Dedifferentiated amniotic fluid mesenchymal stem cell (primary cell): ENCODE data around the gene OSBP2.
A peak's percentile ranks its signal among the peaks of the same experiment; 100 is the strongest.
"Not testable (repeated sequence)": the region's sequence is repeated elsewhere in the genome, so short reads cannot be mapped to it uniquely, and the experiment has no call there.

Experiments
- DNase-seq: peaks from one replicate; pipeline ENCODE4 v3.0.0-alpha.2; 2016; ENCODE audit errors: extremely low spot score

Gene OSBP2

DNA sequence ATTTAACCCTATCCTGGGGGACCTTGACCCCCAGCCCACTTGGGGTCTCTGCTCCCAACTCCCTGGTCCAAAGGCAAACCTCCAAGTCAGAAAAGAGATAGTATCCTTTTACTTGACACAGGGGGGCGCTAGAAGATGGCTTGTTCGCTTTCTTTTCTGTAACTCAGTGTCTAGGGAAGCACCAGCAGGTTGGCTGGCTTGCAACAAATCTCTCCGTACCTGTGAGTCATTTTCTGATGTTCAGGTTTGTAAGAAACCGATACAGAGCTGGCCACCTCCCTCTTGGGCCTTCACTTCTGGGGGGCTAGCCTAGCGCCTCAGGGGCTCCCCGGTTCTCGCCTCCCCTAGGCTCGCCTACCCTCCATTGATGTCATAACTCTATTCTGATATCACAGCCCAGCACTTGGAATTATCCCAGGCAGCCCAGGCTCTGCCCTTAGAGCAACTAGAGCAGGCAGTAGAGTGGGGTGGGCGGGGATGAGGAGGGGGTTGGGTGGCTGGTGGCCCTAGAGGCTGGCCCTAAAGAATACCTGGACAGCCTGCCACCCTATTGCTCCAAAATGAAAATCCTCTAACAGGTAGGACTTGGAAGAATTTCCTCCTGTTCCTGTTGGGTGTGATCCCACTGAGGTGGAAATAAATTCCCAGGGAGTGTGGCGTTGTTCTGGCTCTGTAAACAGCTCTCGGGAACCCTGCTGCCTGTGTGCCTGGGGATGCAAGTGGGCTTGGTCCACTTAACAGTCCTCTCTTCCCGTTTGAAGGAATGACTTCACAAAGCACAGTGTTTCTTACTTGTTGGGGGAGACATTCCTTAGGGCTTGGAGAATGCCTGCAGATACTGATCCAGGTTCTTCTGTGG lies 69.4 kb downstream of the OSBP2 start:
- DNase-seq = peak; percentile 63

DNA sequence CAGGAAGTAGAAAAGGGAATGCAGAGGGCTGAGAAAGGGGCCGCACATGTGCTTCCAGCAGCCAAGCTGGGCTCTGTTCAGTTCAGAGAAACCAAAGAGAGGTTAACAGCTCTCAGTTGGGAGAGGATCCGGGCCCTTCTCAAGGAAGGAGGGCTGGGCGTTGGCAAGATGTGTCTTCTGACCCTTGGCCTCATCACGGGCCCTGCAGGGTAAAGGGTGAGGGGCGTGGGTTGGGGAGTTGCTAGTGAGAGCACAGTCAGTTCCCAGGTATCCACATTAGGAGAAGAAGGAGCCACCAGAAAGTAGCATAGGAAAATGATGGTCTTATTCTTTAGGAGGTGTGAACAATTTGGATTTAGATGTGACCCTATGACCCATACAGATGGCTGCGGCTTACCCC lies 73.0 kb downstream of the OSBP2 start:
- no peak for DNase-seq

DNA sequence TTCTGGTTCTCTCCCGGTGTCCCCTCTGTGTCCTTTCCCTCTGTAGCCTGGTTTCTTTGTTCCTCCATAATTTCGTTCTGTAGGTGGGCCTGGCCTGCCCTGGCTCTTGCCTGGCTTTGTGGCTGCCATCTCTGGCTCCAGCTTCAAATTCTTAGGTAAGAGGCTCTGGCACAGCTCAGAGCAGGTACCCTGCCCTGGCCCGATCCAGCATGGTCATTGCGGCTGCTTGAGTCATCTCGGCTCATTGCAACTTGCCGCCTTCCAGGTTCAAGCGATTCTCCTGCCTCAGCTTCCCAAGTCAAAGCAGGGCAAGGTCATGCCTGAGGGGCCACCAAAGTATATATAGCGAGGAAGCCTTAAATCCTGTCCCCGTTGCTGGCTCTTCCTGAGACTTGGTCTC lies 76.0 kb downstream of the OSBP2 start:
- no peak for DNase-seq

DNA sequence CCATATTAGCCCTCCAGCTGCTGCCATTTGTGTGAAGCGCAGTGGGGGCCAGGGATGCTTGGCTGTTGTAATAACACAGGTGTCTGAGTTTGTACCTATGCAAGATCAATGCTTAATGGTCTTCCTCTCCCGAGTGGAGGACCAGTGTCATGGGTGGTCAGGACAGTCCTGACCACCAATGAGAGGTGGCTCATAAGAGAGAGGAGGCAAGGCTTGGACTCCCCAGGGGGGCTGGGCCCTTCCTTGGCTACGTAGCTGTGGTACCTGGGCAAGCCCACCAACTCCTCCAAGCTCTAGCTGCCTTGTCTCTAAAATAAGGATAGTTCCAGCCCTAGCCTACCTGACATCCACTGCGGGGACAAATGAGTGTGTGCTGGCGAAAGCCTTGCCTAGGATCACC lies 79.2 kb downstream of the OSBP2 start:
- no peak for DNase-seq

DNA sequence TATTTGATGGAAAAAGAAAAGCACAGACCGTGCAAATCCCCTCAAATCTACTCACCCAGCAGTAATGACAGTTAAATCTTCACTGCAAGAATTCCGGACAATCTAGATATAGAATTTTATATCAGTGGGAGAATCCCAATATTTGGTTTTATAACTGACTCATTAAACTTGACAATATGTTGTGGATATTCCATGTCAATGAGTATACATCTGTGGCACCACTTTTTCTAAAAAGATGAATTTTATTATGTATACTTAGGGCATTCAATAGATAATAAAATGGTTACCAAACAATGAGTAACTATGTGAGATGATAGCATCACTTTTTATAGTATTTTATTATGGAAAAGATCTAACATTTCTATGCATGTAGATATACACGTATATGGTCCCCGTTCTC lies 79.9 kb downstream of the OSBP2 start:
- no peak for DNase-seq

DNA sequence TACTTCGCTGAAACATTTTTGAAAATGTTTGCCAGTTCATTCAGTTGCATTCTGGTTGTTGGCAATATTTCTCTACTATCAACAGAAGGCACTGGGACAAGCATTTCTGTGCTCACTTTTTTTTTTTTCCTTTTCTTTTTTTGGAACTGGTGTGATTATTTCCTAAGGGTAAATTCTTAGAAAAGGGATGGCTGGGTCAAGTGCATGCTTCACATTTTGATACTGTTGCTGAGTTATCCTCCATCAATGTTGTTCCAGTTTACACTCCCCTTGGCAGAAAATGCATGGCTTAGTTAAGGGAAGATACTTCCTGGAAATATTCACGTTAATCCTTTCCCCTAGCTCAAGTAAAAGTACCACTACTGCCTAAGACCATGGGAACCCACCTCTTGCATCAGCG lies 81.8 kb downstream of the OSBP2 start:
- DNase-seq = no peak

DNA sequence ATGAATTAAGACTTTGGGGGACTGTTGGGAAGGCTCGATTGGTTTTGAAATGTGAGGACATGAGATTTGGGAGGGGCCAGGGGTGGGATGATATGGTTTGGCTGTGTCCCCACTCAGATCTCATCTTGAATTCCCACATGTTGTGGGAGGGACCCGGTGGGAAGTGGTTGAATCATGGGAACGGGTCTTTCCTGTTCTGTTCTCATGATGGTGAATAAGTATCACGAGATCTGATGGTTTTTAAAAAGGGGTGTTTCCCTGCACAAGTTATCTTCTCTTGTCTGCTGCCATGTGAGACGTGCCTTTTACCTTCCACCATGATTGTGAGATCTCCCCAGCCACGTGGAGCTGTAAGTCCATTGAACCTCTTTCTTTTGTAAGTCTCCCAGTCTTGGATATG lies 82.5 kb downstream of the OSBP2 start:
- DNase-seq = not testable (repeated sequence)

DNA sequence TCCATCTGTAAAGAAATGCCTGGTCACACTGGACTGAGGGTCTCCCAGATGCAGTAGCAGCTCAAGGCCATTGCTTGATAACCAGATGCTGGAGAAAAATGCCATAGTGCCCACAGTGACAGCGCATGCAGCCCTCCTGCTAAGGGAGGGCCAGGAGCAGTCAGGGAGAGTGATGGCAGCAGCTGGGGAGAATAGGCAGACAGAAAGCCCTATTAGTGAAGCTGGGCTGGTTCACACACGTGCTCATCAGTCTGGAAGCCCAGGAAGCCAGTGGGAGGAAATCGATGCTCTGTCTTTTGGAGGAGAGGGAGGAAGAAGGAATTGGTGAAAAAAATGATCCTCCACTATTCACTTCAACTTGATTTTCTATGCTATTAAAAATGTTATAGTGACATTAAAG lies 82.9 kb downstream of the OSBP2 start:
- DNase-seq = no peak

DNA sequence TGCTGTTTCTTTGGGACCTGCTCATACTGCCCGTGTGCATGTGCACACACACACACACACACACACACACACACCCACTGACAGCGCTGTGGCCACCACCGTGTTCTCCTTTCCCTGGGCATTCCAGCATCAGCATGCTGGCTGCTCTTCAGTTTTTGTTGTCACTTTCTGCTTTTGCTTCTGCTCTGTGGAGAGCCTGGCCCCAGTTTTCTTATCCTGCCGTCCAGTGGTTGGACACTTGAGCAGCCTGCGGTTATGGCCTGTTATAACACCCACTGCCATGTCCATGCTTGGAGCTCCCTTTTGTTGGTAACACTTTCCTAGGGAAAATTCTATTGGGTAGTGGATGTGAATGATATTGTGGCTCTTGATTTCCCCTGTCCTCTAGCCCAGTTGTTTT lies 83.6 kb downstream of the OSBP2 start:
- DNase-seq = no peak

DNA sequence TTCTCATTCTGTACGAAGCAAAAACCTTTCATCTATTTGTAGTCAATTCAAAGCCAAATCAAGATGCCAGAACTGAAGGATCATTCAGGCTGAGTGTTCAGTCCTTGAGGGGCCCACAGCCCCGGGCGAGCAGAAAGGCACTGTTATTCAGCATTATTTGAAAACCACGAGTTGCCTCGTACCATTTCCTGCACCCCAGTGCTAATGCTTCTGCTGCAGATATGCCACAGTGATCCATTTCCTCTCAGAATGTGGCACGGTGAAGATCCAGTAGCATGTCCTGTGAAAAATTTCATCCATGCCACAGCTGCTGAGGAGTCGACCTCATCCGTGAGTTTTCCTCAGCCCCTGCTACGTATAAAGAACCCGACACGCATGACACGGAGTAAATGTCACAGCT lies 85.4 kb downstream of the OSBP2 start:
- no peak for DNase-seq

DNA sequence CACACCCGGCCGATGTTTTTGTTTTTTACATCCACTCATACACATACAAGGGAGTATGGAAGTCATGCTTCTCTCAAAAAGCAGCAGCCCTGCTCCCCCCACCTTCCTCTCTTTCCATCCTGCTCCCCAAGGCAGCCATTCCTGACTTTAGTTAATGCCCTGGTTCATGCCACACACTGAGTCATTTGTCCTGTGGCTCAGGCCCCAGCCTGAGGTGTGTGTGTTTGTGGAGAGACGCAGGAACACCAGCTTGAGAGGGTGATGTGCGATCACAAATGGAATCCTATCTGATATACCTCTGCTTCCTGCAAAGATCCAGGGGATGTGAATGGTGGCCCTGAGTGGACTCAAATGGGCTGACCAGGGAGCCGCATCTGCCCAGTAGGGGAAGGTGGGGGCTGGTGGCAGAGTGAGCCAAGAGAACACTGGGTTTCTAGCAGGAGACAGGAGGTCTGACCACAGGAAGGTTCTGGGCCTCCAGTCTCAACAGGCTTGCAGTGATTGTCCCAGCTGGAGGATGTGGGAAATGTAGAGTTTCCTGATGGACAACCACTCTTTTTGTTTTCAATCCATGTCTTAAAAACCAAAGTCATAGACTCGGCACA lies 86.7 kb downstream of the OSBP2 start:
- DNase-seq = no peak

DNA sequence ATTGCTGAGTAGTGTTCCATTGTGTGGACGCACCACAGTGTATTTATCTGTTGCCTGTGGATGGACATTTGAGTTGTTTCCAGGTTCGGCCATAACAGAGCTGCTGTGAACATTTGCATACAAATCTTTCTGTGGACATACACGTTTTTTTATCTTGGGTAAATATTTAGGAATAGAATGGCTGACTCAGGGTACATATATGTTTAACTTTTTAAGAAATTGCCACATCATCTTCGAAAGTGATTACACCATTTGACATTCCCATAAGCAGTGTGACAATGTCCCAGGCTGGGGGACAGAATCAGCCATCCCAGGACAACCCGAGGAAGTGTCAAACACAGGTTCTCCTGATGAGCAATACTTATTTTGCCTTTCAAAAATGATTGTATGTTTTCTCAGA lies 87.9 kb downstream of the OSBP2 start:
- no peak for DNase-seq

DNA sequence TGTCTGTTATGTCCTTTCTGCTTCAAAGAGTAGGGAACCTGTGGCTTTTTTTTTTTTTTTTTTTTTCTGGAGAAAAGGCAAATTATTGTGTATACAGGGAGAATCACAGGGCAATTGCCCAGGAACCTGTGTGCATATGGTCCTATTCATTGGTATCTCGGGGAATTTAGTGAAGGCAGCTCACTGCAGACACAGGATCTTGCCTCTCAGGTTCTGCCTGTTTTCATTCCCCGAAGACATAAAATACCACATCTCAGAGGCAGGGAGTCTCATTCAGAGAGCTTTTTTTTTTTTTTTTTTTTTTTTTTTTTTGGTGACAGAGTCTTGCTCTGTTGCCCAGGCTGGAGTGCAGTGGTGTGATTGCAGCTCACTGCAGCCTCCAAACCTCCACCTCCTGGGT lies 88.3 kb downstream of the OSBP2 start:
- DNase-seq = no peak

DNA sequence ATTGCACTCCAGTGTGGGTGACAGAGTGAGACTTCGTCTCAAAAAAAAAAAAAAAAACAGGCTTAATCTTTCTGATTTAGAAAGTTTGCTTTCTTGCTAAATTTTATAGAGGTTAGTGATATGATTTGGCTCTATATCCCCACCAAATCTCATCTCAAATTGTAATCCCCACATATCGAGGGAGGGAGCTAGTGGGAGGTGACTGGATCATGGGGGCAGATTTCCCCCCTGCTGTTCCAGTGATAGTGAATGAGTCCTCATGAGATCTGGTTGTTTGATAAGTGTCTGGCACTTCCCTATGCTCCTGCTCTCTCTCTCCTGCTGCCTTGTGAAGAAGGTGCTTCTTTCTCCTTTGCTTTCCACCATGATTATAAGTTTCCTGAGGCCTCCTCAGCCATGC lies 90.9 kb downstream of the OSBP2 start:
- DNase-seq = no peak

DNA sequence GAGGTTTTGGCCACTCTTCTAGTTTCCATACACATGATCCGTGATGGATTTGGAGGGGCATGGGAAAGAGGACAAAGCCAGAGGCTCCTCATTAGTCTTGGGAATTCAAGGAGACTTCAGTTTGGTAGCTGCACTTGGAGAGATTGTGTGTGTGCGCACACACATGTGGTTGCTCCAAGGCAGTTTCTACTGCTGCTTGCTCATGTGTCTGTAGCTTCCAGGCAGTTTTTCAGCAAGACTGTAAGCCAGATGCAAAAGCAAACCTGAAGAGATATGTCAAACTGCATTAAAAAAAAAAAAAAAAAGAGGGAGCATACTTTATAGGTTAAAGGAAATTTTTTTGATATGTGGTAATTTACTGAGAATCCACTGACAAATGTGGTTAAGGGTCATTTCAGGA lies 95.7 kb downstream of the OSBP2 start:
- no peak for DNase-seq

DNA sequence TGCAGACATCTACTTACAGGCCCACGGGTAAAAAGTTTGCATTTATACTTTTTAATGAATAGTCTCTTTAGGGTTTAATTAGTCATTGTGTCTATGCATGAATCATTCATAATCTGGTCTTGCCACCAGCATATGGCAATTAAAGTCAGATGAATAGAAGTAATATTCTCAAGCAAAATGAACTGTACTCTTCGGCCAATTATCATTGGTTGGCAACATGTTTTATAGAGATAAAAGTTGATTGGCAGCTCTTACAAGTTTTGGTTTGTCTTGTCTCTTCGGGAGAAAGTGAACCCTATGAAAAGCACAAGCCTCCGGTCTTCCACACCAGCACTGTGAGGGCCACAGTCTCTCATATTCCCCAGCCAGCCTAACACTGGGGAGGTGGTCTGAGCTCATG lies 97.8 kb downstream of the OSBP2 start:
- no peak for DNase-seq

DNA sequence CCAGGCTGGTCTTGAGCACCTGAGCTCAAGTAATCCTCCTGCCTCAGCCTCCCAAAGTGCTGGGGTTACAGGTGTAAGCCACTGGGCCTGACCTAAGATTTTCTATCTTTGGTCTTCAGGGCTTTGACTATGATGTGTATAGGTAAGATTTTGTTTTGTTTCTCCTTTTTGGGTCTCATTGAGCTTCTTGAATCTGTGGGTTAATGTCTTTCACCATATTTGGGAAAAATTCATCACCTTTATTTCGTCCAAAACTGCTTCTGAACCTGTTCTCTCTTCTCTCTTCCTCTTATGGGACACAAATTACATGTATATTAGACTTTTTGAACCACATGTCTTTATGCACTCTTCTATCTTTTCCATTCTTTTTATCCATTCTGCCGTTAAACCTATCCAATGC lies 100.4 kb downstream of the OSBP2 start:
- no peak for DNase-seq

DNA sequence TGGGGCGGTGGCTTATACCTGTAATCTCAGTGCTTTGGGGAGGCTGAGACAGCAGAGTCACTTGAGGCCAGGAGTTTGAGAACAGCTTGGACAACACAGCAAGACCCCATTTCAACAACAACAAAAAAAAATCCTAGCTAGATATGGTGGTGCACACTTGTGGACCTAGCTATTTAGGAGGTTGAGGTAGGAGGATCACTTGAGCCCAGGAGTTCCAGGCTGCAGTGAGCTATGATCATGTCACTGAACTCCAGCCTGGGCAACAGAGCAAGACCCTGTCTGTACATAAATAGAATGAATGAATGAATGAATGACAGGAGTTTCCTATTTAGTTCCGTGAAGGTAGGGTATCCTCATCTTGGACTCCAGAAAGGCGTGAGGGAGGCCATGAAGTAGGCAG lies 107.0 kb downstream of the OSBP2 start:
- no peak for DNase-seq

DNA sequence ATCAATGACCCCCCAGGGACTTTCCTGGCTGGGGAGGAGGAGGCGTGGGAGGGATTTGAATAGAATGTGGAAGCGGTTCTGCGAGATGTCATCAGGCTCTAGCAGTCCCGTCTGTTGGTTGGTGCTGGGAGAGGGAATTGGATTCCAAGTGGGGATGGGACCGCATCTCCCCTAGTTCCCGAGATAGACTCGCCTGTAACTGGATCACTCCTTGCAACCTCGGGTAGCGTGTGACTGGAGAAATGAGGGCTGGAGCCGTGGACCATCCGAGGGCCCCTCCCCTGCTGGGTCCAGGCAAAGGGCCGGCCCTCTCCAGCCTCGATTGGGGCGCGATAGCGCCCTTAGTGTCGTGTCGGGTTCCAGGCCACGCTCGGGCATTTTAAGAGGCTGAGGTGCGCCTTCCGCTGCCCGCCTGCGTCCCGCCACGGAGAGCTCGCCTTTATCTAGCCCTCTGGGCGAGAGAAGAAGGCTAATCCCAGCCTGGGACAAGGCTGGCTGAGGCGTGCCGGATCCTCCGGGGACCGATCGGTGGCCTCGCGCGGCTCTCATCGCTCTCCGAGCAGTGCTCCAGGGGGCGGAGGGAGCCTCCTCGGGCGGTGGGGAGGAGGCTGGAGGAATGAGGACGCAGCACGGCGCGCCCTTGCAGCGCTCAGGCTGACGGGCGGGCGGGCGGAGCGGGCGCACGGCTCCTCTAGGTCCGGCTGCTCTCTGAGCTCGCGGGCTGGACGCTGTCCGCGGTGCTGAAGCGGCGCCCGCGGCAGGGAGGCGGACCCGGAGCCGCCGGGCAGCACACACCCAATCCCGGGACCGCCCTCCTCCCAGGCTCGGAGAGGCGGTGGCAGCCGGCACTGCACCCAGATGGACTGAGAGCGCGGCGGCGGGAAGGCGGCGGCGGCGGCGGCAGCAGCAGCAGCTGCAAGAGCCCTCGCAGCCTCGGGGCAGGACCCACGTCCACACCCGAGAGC lies 107.8 kb downstream of the OSBP2 start:
- peak; percentile 86 for DNase-seq

DNA sequence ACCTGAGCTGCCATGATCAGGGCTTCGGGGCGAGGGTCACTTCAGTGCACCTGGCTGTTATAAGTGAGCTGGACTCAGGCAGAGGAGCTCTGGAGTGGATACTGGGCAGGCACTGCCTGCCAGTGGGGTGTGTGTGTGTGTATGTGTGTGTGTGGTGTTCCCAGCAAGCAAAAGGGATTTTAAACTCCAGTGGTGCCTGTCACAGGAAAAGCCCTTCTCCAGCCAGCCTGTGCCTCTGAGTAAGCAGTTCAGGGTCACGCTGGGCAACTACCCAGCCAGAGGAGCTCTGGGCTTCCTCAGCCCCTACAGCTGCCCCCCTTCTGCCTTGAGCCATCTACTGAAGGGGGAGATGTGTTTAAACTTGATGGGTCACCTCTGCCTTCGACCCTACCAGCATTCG lies 109.0 kb downstream of the OSBP2 start:
- DNase-seq = no peak

DNA sequence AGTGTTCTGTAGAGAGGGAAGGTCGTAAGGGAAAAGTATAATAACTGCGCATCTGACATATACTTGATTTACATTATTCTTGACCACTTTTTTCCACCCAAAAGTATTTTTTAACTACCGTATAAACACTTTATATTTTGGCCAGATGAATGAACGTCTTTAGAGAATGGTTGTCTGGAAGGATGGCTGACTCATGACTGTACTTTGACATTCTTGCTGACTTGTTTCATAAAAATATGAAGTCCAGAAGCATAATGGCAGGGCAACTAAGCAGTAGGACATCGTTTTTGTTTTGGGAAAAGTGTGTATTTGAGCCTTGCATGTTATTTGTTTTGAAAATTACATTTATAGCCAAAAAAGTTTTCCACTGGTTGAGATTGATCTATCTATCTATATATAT lies 110.0 kb downstream of the OSBP2 start:
- no peak for DNase-seq

DNA sequence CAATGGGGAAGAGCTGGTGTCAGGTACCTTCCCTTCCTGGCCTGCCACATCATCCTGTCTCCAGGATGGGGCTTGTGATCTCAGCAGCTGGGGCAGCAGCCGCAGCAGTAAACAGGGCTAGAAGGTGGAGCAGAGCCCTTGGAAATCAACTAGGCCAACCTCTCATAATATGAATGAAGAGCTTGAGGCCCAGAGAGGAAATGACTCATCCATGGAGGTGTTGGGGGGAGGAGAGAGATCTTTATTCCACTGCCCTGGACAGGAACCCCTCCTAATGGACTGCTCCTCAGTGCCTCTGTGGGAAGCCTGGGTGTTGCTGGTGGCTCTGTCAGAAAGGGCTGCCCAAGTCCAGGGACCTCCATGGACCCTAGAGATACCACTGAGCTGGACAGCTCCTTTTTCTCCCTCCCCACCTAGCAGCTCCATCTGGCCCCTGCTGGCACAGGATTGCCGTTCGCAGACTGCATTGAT lies 111.8 kb downstream of the OSBP2 start:
- DNase-seq = no peak
